ENCODE measurements around the gene SASS6.

Gene SASS6

DNA sequence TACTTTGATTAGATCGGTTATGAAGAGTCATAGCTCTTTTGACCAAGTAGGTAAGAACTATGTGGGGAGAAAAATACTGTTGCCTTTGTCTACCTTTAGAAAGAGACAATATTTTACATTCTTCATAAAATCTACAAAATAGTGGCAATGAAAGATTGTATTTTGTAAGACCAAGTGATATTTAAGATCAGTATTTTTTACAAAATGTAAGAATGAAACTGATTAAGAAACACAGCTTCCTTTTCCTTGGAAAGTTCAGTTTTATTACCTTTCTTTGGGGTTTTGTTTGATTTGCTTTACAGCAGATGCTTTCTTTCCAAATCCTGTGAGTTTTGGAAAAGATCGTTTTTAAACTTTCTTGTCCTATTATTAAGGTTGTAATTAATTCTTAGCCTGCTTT is 93.1 kb downstream of the SASS6 start:
- no peak for DNase-seq

GRCh38 chr1:100038660-100039287 is 94.0 kb downstream of the SASS6 start:
- peak; percentile 75 for DNase-seq

- peak; percentile 95 for DNase-seq
Measured at GRCh38 chr1:100037927-100038659, 94.6 kb downstream of the SASS6 start.

DNA sequence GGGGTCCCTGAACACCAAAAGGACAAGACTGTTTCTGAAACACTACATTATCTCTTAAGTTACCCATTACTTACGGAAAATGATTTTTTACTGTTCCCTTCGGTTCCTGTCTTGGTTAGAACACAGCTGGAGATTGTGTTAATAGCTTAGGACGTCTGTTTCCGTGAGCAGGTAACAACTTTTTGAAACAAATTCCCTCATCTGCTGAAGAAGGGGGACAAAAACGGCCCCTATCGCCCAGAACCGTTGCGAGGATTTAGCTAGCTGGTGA is 95.1 kb downstream of the SASS6 start:
- no peak for DNase-seq

- DNase-seq, result peak; percentile 57
Measured at GRCh38 chr1:100036718-100037655, 95.7 kb downstream of the SASS6 start.

- no peak for DNase-seq
Measured at GRCh38 chr1:100035214-100035613, 97.5 kb downstream of the SASS6 start.

- DNase-seq, result peak; percentile 75
Measured at GRCh38 chr1:100034470-100034869, 98.3 kb downstream of the SASS6 start.
